Measurements from ENCODE around the gene DPP10. TPM values are rescaled to one million over a fixed set of nuclear protein-coding genes. Genes with fewer than 3 reads are reported as not detected.

Gene DPP10
- total and polyA plus RNA-seq, 10 of the 15 experiments (the other 5 are each of a cell fraction or from before 2014, with no cell fraction given): not detected

GRCh38 chr2:115443539-115444185, 1001.2 kb downstream of the DPP10 start:
- no peak for TF ChIP-seq BRCA1 (IDR thresholded peaks at IDR 0.05; ENCODE audit: low read depth, low read length)
- TF ChIP-seq JUNB (IDR thresholded peaks at IDR 0.05): no peak
- TF ChIP-seq ZBED1 (IDR thresholded peaks at IDR 0.05; ENCODE audit: borderline replicate concordance): no peak
- no peak for TF ChIP-seq ASH2L (IDR thresholded peaks at IDR 0.05; ENCODE audit: borderline replicate concordance, low read depth)
- no peak for TF ChIP-seq POLR2A (IDR thresholded peaks at IDR 0.05; ENCODE audit: low read depth, low read length)
- no peak for TF ChIP-seq ZNF274 (IDR thresholded peaks at IDR 0.05; ENCODE audit: insufficient read depth, insufficient read length)
- no peak for TF ChIP-seq E2F4 (IDR thresholded peaks at IDR 0.05; ENCODE audit: low read depth, low read length)
- TF ChIP-seq NFYB (IDR thresholded peaks at IDR 0.05; ENCODE audit: insufficient read depth, low read depth, low read length): no peak
- TF ChIP-seq BCL3 (IDR thresholded peaks at IDR 0.05; ENCODE audit: borderline replicate concordance, insufficient read depth, low read depth, low read length, poor library complexity, severe bottlenecking): no peak
- TF ChIP-seq ZBTB33 (IDR thresholded peaks at IDR 0.05): no peak
- no peak for TF ChIP-seq CREB1 (IDR thresholded peaks at IDR 0.05; ENCODE audit: low read depth)
- TF ChIP-seq HDGF (IDR thresholded peaks at IDR 0.05): no peak
- POLR2A ChIA-PET: no interaction called here
- no peak overlapping the region for H3K27ac ChIP-seq (ENCODE audit: control insufficient read depth, insufficient read depth)
- intact Hi-C loops (cut with micrococcal nuclease; ENCODE audit: unreplicated experiment): no loop called here
- H2AFZ ChIP-seq (ENCODE audit: control insufficient read depth, low read depth, low read length): no peak overlapping the region
- H3K79me2 ChIP-seq (ENCODE audit: control insufficient read depth, insufficient read depth, low read length): no peaks in the 10 kb centered on the region
- ATAC-seq: no peak
- H4K20me1 ChIP-seq (ENCODE audit: control insufficient read depth, insufficient read depth): no peaks in the 10 kb centered on the region
- no peaks in the 10 kb centered on the region for H3K27me3 ChIP-seq (replicated peaks in 1 of 2; ENCODE audit: control insufficient read depth in 2 of 2, insufficient read depth in 2 of 2, low read length in 1 of 2)
- H3K9me3 ChIP-seq (replicated peaks; ENCODE audit: control insufficient read depth, insufficient read depth, low read length): no peaks in the 10 kb centered on the region; the same call in 2 of the 3 replicates
- RAD21 ChIA-PET (ENCODE audit: unreplicated experiment): no interaction called here
- 0% methylated on average over 1 of the region's 1 CpG for WGBS (ENCODE audit: insufficient coverage, insufficient replicate concordance, low lambda C conversion rate, missing lambda C conversion rate)
- no peak overlapping the region for H3K4me3 ChIP-seq
- no peak for DNase-seq (ENCODE audit: low read depth, low spot score)
- no peaks in the 10 kb centered on the region for H3K36me3 ChIP-seq (ENCODE audit: control insufficient read depth in 2 of 2, insufficient read depth in 2 of 2, low read length in 1 of 2)
- no peak overlapping the region for H3K4me2 ChIP-seq (ENCODE audit: control insufficient read depth, insufficient read depth)
- CTCF ChIA-PET: no interaction called here
- in situ Hi-C loops (cut with MboI): no loop called here
- FAIRE-seq: no peak
- no peak overlapping the region for H3K9ac ChIP-seq (ENCODE audit: control insufficient read depth, insufficient read depth, low read length)
- SMC1A ChIA-PET (ENCODE audit: uncharacterized antibody, unreplicated experiment): no interaction called here
- H3K4me1 ChIP-seq (ENCODE audit: control insufficient read depth, insufficient read depth, low read length): no peaks in the 10 kb centered on the region
- BruUV-seq (replicated peaks): no TSS peak

Measured in GM12878 (cell line).